Activated T-cell treated with anti-CD3 and anti-CD28 coated beads for 1 hour (primary cell): Measurements from ENCODE around the gene CLSTN1.

Experiments used
- DNase-seq: peaks from one replicate; pipeline ENCODE4 v3.0.0-alpha.2; 2020; ENCODE audit warnings: low read depth

The CLSTN1 gene

GRCh38 chr1:9823943-9824701 is at the start of gene CLSTN1:
CLSTN1 (minus strand) TSS chr1:9823965; CDS start chr1:9823733, 232 bp downstream.
- DNase-seq: peak; percentile 86

GRCh38 chr1:9873385-9873784 is 49.6 kb upstream of the CLSTN1 start:
- no peak for DNase-seq

DNA sequence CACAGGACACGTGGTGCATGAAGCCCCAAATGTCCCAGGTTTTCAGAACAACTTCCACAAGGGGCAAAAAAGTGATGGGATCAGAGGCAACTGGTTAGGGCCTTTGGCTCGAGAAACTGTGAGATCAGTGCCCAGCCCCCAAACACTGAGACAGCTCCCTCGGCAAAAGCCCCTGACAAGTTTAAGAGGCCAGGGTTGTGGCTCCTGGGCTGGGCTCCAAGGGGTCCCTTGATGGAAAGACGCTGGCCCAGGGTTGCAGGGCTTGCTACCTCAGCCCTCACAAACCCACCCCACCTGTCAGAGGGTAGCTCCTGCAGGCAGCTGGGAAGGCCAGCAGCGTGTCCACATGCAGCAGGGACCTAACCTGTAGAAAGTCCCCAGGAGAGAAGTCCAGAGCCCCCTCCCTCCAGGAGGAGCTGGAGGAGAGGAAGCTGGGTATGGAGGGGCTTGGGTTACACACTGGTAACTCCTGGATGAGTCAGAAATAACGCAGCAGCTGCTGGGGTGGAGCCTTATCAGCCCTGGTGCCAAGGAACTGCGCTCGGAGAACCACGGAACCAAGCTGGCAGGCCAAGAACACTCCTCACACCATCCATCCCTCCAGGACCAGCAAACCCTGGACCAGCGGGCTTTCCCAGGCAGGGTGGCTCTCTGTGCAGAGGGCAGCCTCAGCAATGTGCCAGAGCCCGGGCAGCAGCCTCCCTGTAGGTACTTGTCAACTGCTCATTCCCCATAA is 48.8 kb upstream of the CLSTN1 start:
- no peak for DNase-seq

GRCh38 chr1:9871707-9872425 is 48.1 kb upstream of the CLSTN1 start:
- no peak for DNase-seq

DNA sequence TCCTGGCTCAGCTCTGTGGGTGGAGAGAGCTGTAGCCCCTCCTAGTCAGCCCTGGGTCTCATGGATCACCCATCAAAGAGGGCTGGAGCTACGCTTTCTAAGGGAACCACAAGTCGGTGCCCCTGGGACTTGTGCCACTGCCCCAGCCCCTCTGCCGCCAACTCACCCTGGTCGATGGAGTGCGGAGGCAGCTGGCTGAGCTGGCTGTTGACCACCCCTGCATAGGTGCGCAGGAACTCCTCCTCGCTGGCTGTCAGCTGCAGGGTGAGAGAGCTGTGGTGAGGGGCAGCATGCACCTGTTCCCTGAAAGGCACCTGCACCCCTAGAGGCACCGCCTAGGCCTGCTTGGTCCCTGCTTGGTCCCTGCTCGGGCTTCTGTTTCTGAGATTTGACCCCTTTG is 47.3 kb upstream of the CLSTN1 start:
- DNase-seq: no peak

- no peak for DNase-seq
Measured at GRCh38 chr1:9870572-9870971, 46.8 kb upstream of the CLSTN1 start.

GRCh38 chr1:9869831-9870251 is 46.1 kb upstream of the CLSTN1 start:
- DNase-seq: no peak

DNA sequence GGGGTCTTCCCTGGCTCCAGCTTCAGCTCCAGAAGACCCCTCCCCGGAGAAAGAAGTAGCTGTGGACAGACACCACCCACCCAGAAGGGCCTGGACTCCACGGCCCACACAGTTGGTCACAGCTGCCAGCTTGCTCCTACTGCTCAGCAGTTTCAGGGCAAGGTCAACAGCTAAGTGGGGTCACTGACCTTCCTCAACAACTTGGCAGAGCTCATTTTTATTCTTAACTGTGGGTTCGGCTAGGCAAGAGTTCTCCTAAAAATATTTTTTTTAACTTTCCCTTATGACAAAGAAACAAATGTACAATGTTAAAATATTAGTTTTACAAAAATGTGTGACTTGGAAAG is 44.5 kb upstream of the CLSTN1 start:
- DNase-seq: no peak

DNA sequence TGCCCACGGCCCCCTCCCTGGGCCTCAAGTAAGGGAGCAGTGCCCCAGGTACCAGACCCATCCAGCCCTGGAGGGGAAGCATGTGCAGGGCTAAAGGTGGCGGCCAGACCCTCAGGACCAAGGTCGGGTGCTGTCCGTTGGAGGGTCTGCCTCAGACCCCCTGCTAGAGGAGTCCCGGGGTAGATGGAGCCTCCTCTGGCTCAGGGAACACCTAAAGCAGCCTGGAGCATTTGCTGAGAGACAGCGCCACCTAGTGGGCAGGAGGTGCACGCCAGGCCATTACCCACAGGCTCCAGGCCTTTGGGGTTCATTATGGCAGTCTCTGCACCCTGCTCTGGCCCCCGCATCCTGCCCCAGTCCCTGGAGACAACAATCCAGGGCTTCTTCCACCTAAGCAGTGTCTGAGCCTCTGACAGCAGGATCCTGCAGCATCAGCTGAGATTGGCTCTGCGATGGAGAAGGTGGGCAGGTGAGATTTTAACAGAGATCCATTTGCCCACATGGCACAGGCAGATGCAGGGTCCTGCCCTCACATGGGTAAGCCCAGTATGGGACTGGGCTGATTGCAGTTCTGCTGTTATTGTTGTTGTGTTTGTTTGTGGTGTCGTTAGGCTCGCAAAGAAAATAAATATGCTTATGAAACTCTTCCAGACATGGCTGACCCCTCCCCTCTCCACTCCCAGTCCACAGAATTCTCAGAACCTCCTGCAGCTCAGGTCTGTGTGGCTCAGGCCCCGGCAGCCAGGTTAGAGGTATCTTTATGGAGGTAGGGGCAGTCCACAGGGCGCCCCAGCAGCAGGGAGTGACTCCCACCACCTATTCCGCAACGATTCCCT is 43.9 kb upstream of the CLSTN1 start:
- DNase-seq: peak; percentile 90

- DNase-seq: no peak
Measured at GRCh38 chr1:9866836-9867235, 43.1 kb upstream of the CLSTN1 start.

DNA sequence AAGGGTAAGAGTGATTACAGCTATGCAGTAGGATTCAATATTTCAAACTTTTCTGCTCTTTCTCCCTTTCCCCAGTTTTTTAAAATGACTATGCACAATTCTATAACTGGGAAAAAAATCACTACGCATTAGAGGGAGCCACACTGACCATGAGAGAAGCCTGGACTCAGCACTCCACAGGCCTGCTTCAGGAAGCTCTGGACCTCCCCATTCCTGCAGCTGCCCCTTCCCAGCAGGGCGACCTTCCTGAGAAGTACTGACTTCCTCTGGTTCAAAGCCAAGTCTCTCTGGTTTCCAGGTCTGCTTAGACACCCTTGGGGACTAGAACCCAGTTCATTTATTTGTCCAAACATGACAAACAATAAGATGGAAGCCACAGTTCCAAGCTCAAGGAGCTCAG is 42.0 kb upstream of the CLSTN1 start:
- DNase-seq: no peak

DNA sequence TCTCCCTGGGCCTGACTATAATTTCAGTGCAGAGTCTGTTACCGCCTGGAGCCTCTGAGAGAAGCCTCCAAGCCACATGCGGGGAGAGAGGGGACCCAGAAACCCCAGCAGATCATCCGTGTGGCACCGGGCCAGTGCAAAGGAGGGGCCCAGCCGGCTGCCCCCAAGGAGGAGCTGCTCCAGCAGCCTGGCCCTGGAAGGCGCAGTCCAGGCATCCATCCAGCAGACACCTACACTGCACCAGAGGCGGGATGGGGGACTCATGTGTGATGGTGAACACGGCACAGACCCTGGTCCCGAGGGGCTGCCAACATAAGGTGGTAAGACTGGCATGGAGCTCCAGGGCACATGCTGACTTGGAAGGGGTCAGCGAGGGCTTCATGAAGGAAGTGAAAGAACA is 39.6 kb upstream of the CLSTN1 start:
- DNase-seq: no peak

- no peak for DNase-seq
Measured at GRCh38 chr1:9861360-9861759, 37.6 kb upstream of the CLSTN1 start.

DNA sequence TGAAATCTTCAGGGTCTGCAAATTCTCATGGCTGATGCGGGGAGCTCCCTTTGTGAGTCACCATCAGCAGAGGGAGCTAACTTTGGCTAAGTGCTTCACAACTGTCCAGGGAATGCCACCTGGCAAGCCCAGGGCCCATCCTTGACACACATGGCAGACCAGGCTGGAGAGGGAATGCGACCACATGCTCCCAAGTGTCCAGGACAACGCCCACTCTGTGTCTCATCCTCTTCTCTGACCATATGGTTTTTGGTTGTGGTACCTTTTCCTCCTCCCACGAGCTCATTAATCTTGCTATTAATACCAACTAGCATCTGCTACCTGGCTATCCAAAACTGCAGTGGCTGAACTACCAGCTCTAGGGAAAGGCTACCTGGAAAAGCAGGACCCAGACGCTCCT is 37.1 kb upstream of the CLSTN1 start:
- DNase-seq: no peak

DNA sequence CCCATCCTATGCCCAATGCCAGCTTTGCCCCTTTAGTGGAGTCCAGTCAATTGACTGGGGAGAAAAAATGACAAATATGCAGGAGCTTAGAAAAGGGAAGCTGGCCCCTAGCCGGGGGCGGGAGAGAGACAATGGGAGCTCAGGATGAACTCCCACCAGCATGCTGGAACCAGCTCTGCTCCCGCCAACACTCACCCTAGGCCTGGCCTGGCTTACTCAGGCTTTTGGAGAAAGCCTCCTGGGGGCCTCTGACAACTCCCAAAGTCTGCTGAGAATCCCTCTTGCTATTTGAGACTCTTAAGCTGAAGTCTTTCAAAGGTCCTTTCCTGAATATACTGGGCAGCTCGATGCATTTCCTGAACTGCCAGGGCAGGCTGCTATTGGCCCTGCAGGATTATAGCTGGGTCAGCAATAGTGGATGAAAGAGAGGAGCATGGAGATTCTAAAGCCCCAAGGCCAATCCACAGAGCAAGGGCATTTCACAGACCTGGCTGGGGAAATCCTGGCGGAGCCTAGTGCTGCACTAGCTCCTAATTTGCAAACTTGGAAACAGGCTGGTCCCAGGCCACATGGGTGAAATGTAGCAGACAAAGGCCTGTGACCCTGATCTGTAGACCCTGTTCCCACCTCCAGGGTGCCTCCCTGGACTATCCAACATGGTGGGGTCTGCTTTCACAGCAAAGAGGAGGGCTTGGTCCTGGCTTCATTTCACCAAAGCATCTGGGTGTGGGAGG is 35.7 kb upstream of the CLSTN1 start:
- DNase-seq: no peak

DNA sequence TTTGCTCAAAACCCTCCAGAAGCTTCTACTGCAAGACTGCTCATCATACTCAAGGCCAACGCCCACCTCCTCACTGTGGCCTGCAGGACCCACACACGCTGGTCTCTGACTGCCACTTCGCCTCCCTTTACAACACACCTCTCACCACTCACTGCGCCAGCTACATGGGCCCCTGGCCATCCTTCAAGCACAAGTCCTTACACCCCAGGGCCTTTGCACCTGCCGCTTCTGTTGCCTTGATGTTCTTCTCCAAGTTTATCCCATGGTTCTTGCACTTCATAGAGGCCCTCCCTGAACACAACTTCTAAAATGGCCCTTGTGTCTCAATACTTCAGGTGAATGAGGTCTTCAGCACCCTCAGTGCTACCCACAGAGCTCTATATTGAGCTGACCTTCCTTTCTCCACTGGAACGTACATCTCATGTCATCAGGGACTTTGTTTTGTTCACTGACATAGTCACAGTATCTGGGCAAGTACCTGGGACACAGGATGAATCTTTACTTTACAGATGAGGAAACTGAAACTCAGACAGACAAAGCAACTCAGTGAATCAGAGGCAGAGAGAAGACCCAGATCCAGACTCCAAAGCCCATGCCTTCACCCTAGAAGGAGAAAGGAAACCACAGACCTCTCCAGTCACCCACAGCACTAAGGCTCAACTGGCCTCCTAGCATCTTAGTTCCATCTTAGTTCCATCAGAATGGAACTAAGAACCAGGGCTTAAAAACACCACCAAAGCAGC is 34.7 kb upstream of the CLSTN1 start:
- no peak for DNase-seq

- DNase-seq: no peak
Measured at GRCh38 chr1:9855186-9855585, 31.4 kb upstream of the CLSTN1 start.

DNA sequence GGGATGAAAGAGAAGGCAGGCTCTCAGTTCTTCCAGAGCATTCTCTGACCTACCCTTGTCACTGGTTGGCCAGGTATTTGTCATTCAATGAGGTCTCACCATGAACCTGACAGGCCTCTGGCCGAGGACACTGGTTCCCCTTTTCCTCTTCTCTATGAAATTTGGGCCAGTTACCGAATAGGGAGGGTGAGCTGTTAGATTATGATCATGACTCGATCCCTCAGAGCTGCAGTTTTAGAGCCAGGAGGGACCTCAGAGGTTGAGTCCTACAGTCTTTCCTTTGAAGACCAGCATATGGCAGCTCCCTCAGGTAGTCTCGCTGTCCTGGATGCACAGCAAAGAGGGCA is 29.5 kb upstream of the CLSTN1 start:
- no peak for DNase-seq

GRCh38 chr1:9852410-9853248 is 28.9 kb upstream of the CLSTN1 start:
- no peak for DNase-seq

- DNase-seq: no peak
Measured at GRCh38 chr1:9852004-9852403, 28.2 kb upstream of the CLSTN1 start.
